Measurements from ENCODE around the gene PHB1.

DNA sequence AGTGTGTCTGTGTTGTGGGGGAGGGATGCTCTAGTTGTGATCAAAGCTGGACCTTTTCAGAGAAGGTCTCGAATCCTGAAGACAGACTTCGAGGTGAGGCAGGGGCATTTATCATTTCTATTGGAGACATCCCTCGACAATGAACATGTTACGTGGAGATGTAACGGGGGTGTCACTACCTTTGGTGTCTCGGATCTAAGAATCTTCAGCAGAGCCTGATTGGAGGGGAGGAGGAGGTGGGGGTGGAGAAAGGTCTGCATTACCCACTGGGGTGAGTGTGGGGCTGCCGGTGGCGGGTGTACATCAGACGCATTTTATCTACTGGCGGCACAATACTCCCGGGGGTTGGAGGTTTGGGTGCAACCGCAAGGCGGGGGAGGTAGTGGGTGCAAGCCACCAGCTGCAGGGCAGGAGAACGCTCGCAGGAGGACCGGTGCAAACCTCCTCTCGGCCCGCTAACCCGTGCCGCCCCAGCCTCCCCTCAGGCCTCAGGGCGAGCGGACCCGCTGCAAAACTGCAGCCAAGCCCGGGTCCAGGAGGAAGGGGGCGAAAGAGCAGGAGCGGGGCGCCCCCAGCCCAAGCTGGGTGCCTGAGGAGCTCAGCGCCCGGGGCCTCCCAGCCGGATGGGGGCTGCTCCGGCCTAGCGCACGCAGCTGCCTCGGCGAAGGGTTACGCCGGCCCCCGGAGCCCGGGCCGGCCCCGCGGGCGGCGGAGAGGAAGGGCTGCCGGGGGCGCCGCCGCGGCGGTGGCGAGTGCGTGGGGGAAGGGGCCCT is 53.4 kb downstream of the PHB1 start:
- TF ChIP-seq ATF2 (tag by site-specific recombination; IDR thresholded peaks at IDR 0.05; ENCODE audit: low read depth), result no peak
- TF ChIP-seq ZNF776 (tag by site-specific recombination; IDR thresholded peaks at IDR 0.05; ENCODE audit: borderline replicate concordance), result no peak
- TF ChIP-seq TCF7L2 (IDR thresholded peaks at IDR 0.05; ENCODE audit: borderline replicate concordance, low read depth, low read length), result no peak
- TF ChIP-seq, protein P1, sequence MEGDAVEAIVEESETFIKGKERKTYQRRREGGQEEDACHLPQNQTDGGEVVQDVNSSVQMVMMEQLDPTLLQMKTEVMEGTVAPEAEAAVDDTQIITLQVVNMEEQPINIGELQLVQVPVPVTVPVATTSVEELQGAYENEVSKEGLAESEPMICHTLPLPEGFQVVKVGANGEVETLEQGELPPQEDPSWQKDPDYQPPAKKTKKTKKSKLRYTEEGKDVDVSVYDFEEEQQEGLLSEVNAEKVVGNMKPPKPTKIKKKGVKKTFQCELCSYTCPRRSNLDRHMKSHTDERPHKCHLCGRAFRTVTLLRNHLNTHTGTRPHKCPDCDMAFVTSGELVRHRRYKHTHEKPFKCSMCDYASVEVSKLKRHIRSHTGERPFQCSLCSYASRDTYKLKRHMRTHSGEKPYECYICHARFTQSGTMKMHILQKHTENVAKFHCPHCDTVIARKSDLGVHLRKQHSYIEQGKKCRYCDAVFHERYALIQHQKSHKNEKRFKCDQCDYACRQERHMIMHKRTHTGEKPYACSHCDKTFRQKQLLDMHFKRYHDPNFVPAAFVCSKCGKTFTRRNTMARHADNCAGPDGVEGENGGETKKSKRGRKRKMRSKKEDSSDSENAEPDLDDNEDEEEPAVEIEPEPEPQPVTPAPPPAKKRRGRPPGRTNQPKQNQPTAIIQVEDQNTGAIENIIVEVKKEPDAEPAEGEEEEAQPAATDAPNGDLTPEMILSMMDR (tag by site-specific recombination; IDR thresholded peaks at IDR 0.05), result no peak; the same call in 1 of the 2 replicates
- peak; percentile 79 for TF ChIP-seq ZBTB10 (tag by site-specific recombination; IDR thresholded peaks at IDR 0.05)
